ENCODE results near the gene ZNF22. TPM values are rescaled to one million over a fixed set of nuclear protein-coding genes. Genes with fewer than 3 reads are reported as not detected.

ZNF22 gene
- total RNA-seq, 1 donor, result 21.2 TPM

GRCh38 chr10:44974082-44974627 is 26.6 kb upstream of the ZNF22 start:
- no peak for TF ChIP-seq CTCF (IDR thresholded peaks at IDR 0.05; ENCODE audit: insufficient read depth, low read depth, low read length)
- H3K4me3 ChIP-seq (ENCODE audit: low read depth, low read length), result peak overlapping the region; percentile 37
- no peak for DNase-seq (ENCODE audit: low read depth)

- peak; percentile 90 for TF ChIP-seq CTCF (IDR thresholded peaks at IDR 0.05; ENCODE audit: insufficient read depth, low read depth, low read length)
- H3K4me3 ChIP-seq (ENCODE audit: low read depth, low read length), result peak overlapping the region; percentile 45
- peak; percentile 59 for DNase-seq (ENCODE audit: low read depth)
Observed at GRCh38 chr10:44974628-44975430, 25.9 kb upstream of the ZNF22 start.

GRCh38 chr10:44975431-44976331 is 25.0 kb upstream of the ZNF22 start:
- peak; percentile 71 for DNase-seq (ENCODE audit: low read depth)
- no peak for TF ChIP-seq CTCF (IDR thresholded peaks at IDR 0.05; ENCODE audit: insufficient read depth, low read depth, low read length)

GRCh38 chr10:44976352-44977198 is 24.1 kb upstream of the ZNF22 start:
- H3K4me3 ChIP-seq (ENCODE audit: low read depth, low read length), result no peak overlapping the region
- no peak for DNase-seq (ENCODE audit: low read depth)
- no peak for TF ChIP-seq CTCF (IDR thresholded peaks at IDR 0.05; ENCODE audit: insufficient read depth, low read depth, low read length)

More at GRCh38 chr10:44975431-44976331, 25.0 kb upstream of the ZNF22 start:
- H3K4me3 ChIP-seq (ENCODE audit: low read depth, low read length), result no peak overlapping the region

GRCh38 chr10:44977287-44978212 is 23.2 kb upstream of the ZNF22 start:
- no peak for DNase-seq (ENCODE audit: low read depth)
- peak overlapping the region; percentile 49 for H3K4me3 ChIP-seq (ENCODE audit: low read depth, low read length)
- no peak for TF ChIP-seq CTCF (IDR thresholded peaks at IDR 0.05; ENCODE audit: insufficient read depth, low read depth, low read length)
